ENCODE results near the gene ROR2.

ROR2 gene

GRCh38 chr9:91697201-91697600 is 252.8 kb downstream of the ROR2 start:
- TF ChIP-seq, protein P1, sequence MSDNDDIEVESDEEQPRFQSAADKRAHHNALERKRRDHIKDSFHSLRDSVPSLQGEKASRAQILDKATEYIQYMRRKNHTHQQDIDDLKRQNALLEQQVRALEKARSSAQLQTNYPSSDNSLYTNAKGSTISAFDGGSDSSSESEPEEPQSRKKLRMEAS (IDR thresholded peaks at IDR 0.05), result no peak
- TF ChIP-seq CREB1 (IDR thresholded peaks at IDR 0.05; ENCODE audit: low read depth), result no peak
- no peak for TF ChIP-seq CEBPB (IDR thresholded peaks at IDR 0.05)
- no peak for TF ChIP-seq EP300 (IDR thresholded peaks at IDR 0.05; ENCODE audit: borderline replicate concordance)
- TF ChIP-seq YY1 (IDR thresholded peaks at IDR 0.05; ENCODE audit: low read depth), result no peak
- TF ChIP-seq RAD21 (IDR thresholded peaks at IDR 0.05; ENCODE audit: low read depth), result no peak

DNA sequence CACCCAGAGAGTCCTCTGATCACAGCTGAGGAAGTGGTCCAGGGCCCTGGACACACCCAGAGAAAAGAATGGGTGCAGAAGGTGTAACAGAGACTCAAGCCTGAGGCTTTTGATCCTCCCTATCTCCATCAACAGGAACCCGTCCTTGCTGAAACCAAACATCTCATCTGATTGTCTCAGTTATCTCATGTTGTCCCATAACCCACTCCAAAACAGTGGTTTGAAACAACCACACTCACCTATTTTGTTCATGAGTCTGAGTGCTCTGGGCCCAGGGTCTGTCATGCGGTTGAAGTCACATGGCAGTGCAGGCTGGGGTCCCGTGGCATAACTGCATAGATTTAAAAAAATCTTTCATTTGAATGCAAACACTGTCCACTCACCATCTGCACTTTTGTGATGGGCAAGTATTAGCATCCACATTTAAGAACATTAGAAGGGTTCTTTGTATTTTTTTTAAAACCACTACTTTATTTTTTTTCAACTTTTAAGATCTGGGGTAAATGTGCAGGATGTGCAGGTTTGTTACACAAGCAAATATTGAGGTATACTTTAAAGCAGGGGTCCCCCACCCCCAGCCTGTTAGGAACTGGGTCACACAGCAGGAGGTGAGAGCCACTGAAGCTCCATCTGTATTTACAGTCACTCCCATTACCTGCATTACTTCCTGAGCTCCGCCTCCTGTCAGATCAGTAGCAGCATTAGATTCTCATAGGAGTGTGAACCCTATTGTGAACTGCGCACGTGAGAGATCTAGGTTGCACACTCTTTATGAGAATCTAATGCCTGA is 255.8 kb downstream of the ROR2 start:
- TF ChIP-seq NFIC (IDR thresholded peaks at IDR 0.05), result no peak
- TF ChIP-seq RAD21 (IDR thresholded peaks at IDR 0.05; ENCODE audit: low read depth), result no peak
- TF ChIP-seq, protein P1 (IDR thresholded peaks at IDR 0.05), result no peak
- no peak for TF ChIP-seq TCF12 (IDR thresholded peaks at IDR 0.05; ENCODE audit: low read depth)
- no peak for TF ChIP-seq CREB1 (IDR thresholded peaks at IDR 0.05; ENCODE audit: low read depth)

GRCh38 chr9:91693226-91693625 is 256.8 kb downstream of the ROR2 start:
- TF ChIP-seq TAF1 (IDR thresholded peaks at IDR 0.05; ENCODE audit: low read depth), result no peak
- TF ChIP-seq RAD21 (IDR thresholded peaks at IDR 0.05; ENCODE audit: low read depth), result no peak
- TF ChIP-seq YY1 (IDR thresholded peaks at IDR 0.05; ENCODE audit: low read depth), result no peak
- TF ChIP-seq EP300 (IDR thresholded peaks at IDR 0.05; ENCODE audit: borderline replicate concordance), result no peak
- TF ChIP-seq, protein P2, sequence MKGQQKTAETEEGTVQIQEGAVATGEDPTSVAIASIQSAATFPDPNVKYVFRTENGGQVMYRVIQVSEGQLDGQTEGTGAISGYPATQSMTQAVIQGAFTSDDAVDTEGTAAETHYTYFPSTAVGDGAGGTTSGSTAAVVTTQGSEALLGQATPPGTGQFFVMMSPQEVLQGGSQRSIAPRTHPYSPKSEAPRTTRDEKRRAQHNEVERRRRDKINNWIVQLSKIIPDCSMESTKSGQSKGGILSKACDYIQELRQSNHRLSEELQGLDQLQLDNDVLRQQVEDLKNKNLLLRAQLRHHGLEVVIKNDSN (IDR thresholded peaks at IDR 0.05), result no peak
- no peak for TF ChIP-seq EGR1 (IDR thresholded peaks at IDR 0.05)
- TF ChIP-seq CREB1 (IDR thresholded peaks at IDR 0.05; ENCODE audit: low read depth), result no peak
- TF ChIP-seq, protein P3, sequence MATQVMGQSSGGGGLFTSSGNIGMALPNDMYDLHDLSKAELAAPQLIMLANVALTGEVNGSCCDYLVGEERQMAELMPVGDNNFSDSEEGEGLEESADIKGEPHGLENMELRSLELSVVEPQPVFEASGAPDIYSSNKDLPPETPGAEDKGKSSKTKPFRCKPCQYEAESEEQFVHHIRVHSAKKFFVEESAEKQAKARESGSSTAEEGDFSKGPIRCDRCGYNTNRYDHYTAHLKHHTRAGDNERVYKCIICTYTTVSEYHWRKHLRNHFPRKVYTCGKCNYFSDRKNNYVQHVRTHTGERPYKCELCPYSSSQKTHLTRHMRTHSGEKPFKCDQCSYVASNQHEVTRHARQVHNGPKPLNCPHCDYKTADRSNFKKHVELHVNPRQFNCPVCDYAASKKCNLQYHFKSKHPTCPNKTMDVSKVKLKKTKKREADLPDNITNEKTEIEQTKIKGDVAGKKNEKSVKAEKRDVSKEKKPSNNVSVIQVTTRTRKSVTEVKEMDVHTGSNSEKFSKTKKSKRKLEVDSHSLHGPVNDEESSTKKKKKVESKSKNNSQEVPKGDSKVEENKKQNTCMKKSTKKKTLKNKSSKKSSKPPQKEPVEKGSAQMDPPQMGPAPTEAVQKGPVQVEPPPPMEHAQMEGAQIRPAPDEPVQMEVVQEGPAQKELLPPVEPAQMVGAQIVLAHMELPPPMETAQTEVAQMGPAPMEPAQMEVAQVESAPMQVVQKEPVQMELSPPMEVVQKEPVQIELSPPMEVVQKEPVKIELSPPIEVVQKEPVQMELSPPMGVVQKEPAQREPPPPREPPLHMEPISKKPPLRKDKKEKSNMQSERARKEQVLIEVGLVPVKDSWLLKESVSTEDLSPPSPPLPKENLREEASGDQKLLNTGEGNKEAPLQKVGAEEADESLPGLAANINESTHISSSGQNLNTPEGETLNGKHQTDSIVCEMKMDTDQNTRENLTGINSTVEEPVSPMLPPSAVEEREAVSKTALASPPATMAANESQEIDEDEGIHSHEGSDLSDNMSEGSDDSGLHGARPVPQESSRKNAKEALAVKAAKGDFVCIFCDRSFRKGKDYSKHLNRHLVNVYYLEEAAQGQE (IDR thresholded peaks at IDR 0.05; ENCODE audit: low read depth), result no peak
- no peak for TF ChIP-seq ZBTB7A (IDR thresholded peaks at IDR 0.05; ENCODE audit: low read depth)

DNA sequence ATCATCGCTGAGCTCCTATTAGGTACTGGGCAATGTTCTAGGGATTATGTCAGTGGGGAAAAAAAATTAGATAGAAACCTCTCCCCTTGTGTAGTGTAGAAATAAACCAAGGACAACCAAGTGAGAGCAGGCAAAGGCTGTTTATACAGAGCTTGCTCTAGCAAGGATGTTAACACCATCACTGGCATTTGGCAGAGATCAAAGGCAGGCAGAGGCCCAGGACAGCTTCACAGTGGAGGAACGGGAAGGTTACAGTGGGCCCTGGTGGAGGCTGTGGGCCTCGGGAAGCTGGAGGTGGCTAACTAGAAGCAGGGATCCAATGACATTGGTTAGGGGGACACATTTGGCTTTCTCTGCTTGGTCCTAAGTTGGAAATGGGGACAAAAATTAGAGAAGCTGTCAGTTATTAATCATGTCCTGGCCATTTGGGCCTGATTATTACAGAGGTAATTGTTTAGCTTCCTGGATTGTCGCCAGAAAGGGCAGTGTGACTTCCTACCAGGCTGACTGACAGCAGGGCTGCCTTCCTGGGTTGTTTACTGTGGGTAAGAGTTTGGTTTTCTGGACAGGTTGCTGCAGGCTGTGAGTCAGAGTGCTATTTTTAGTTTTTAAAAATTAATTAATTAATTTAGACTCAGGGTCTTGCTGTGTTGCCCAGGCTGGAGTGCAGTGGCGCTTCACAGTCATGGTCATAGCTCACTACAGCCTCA is 259.3 kb downstream of the ROR2 start:
- TF ChIP-seq NFIC (IDR thresholded peaks at IDR 0.05) (peak; percentile 34; the same call in 1 of the 2 replicates), RAD21 (IDR thresholded peaks at IDR 0.05; ENCODE audit: low read depth) (no peak), CREB1 (IDR thresholded peaks at IDR 0.05; ENCODE audit: low read depth) (no peak)
- TF ChIP-seq, protein P2 (IDR thresholded peaks at IDR 0.05), result no peak

DNA sequence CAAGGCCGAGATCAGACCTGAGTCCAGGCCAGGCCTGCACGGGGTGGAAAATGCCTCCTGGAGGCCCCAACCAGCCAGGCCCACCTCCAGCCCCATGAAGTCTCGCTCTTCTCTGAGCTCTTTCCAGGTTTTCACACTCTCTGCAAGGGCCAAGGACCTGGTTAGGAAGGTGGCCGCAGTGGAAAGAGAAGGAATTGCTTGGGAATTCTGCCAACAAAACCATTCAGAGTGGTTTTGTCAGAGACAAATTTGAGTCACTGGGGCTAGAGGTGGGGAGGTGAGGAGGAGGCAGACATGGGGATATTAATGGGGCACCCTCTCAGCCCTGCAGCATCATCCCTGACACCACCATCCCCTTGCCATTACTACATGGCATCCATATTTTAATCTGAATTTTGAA is 261.0 kb downstream of the ROR2 start:
- TF ChIP-seq, protein P2 (IDR thresholded peaks at IDR 0.05), result no peak
- TF ChIP-seq NFIC (IDR thresholded peaks at IDR 0.05) (no peak), ZBTB7A (IDR thresholded peaks at IDR 0.05; ENCODE audit: low read depth) (no peak)
- TF ChIP-seq, protein P1 (IDR thresholded peaks at IDR 0.05), result no peak
- TF ChIP-seq, protein P3 (IDR thresholded peaks at IDR 0.05; ENCODE audit: low read depth), result no peak

DNA sequence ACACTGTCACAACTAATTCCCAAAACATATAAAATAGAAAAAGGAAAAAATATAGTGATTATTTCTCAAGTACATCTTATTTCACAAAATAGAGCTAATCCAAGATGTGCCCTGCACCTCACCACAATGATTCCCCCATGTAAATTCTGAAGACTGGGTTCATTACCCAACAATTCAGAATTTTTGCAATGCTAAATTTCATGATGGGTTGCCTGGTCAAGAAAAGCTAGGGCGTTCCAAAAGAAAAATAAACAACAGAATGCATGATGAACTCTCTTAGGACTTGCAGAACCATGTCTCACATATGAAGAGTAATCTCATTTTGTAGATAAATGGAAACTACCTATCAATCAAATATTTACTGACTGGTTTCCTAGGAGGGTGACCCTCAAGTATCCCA is 266.8 kb downstream of the ROR2 start:
- no peak for TF ChIP-seq FOXM1 (IDR thresholded peaks at IDR 0.05; ENCODE audit: borderline replicate concordance, low read depth)
- TF ChIP-seq YY1 (IDR thresholded peaks at IDR 0.05; ENCODE audit: low read depth), result no peak
- no peak for TF ChIP-seq TEAD4 (IDR thresholded peaks at IDR 0.05)
- TF ChIP-seq, protein P1 (IDR thresholded peaks at IDR 0.05), result no peak
- TF ChIP-seq RAD21 (IDR thresholded peaks at IDR 0.05; ENCODE audit: low read depth), result no peak
- TF ChIP-seq, protein P2 (IDR thresholded peaks at IDR 0.05), result no peak
- no peak for TF ChIP-seq EGR1 (IDR thresholded peaks at IDR 0.05)

All from Ishikawa (cell line).